ENCODE results near the gene ZNRF2. TPM values are rescaled to one million over a fixed set of nuclear protein-coding genes. Genes with fewer than 3 reads are reported as not detected.

Gene ZNRF2
- total RNA-seq, 1 donor from 2014 or later = 10.2 TPM

GRCh38 chr7:30335763-30336487, 51.5 kb downstream of the ZNRF2 start:
- DNase-seq (ENCODE audit: low spot score) = no peak
- H3K27ac Mint-ChIP-seq = no peak overlapping the region
- H3K4me3 Mint-ChIP-seq (ENCODE audit: low read depth) = no peak overlapping the region
- H3K4me1 Mint-ChIP-seq (ENCODE audit: low read depth) = peaks cover 36% of the 10 kb centered on the region
- H3K36me3 Mint-ChIP-seq (ENCODE audit: low read depth) = peaks cover 46% of the 10 kb centered on the region
- no peaks in the 10 kb centered on the region for H3K27me3 Mint-ChIP-seq (ENCODE audit: low read depth)
- intact Hi-C loops (cut with micrococcal nuclease) = no loop called here
- peaks cover 18% of the 10 kb centered on the region for H3K9me3 Mint-ChIP-seq

DNA sequence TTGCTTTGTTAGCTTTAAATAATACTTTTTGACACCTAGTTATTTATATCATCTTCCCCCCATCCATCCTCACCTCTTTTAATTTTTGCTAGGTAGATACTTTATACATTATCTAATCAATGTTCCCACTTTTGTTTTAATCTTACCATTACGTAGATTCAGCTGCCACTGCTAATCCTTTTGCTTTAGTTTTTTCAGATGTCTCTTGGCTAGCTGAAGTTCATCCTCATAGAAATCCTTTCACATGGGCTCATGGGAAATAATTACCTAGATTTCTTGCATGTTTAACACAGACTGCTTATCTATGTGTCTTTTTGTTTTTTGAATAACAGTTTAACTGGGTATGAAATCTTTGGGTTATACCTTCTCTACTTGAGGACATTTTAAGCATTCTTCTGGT, 60.1 kb downstream of the ZNRF2 start:
- Mint-ChIP-seq H3K27me3 (ENCODE audit: low read depth) (no peaks in the 10 kb centered on the region), H3K9me3 (peaks cover 24% of the 10 kb centered on the region), H3K4me3 (ENCODE audit: low read depth) (no peak overlapping the region), H3K27ac (no peak overlapping the region), H3K36me3 (ENCODE audit: low read depth) (peaks cover 37% of the 10 kb centered on the region), H3K4me1 (ENCODE audit: low read depth) (peaks cover 52% of the 10 kb centered on the region)
- intact Hi-C loops (cut with micrococcal nuclease) = no loop called here
- no peak for DNase-seq (ENCODE audit: low spot score)

- peaks cover 54% of the 10 kb centered on the region for H3K4me1 Mint-ChIP-seq (ENCODE audit: low read depth)
- H3K36me3 Mint-ChIP-seq (ENCODE audit: low read depth) = peaks cover 10% of the 10 kb centered on the region
- H3K27me3 Mint-ChIP-seq (ENCODE audit: low read depth) = no peaks in the 10 kb centered on the region
- H3K27ac Mint-ChIP-seq = peak overlapping the region; percentile 85
- peak overlapping the region; percentile 53 for H3K4me3 Mint-ChIP-seq (ENCODE audit: low read depth)
- no peak for DNase-seq (ENCODE audit: low spot score)
- intact Hi-C loops (cut with micrococcal nuclease) = loop anchor here (1.0 to 5.0 kb wide), 6 partner anchors 16 to 320 kb away; partner anchors contain the start of genes FKBP14, NOD1, PLEKHA8 and ZNRF2
- no peaks in the 10 kb centered on the region for H3K9me3 Mint-ChIP-seq
These were observed 63.1 kb downstream of the ZNRF2 start for GRCh38 chr7:30347226-30348082.

- H3K27ac Mint-ChIP-seq = peak overlapping the region; percentile 85
These were observed 63.7 kb downstream of the ZNRF2 start for GRCh38 chr7:30348083-30348560.

GRCh38 chr7:30349170-30349569, 64.8 kb downstream of the ZNRF2 start:
- peaks cover 2% of the 10 kb centered on the region for H3K36me3 Mint-ChIP-seq (ENCODE audit: low read depth)
- H3K4me1 Mint-ChIP-seq (ENCODE audit: low read depth) = peaks cover 58% of the 10 kb centered on the region
- H3K27ac Mint-ChIP-seq = no peak overlapping the region
- no peak for DNase-seq (ENCODE audit: low spot score)
- H3K9me3 Mint-ChIP-seq = no peaks in the 10 kb centered on the region
- H3K4me3 Mint-ChIP-seq (ENCODE audit: low read depth) = no peak overlapping the region
- no peaks in the 10 kb centered on the region for H3K27me3 Mint-ChIP-seq (ENCODE audit: low read depth)
- intact Hi-C loops (cut with micrococcal nuclease) = loop anchor here (5.0 kb wide), 3 partner anchors 128 to 322 kb away; partner anchors contain the start of genes FKBP14, NOD1 and PLEKHA8

More at GRCh38 chr7:30348083-30348560, 63.7 kb downstream of the ZNRF2 start:
- Mint-ChIP-seq H3K4me3 (ENCODE audit: low read depth) (peak overlapping the region; percentile 53), H3K9me3 (no peaks in the 10 kb centered on the region), H3K4me1 (ENCODE audit: low read depth) (peaks cover 59% of the 10 kb centered on the region), H3K27me3 (ENCODE audit: low read depth) (no peaks in the 10 kb centered on the region), H3K36me3 (ENCODE audit: low read depth) (peaks cover 5% of the 10 kb centered on the region)
- intact Hi-C loops (cut with micrococcal nuclease) = loop anchor here (1.0 to 5.0 kb wide), 5 partner anchors 27 to 321 kb away; partner anchors contain the start of genes FKBP14, NOD1, PLEKHA8 and ZNRF2
- DNase-seq (ENCODE audit: low spot score) = peak; percentile 44

GRCh38 chr7:30349816-30350215, 65.4 kb downstream of the ZNRF2 start:
- intact Hi-C loops (cut with micrococcal nuclease) = loop anchor here (5.0 kb wide), 4 partner anchors 127 to 323 kb away; partner anchors contain the start of genes FKBP14, NOD1 and PLEKHA8
- DNase-seq (ENCODE audit: low spot score) = no peak
- no peak overlapping the region for H3K4me3 Mint-ChIP-seq (ENCODE audit: low read depth)
- H3K27ac Mint-ChIP-seq = no peak overlapping the region
- no peaks in the 10 kb centered on the region for H3K9me3 Mint-ChIP-seq
- H3K4me1 Mint-ChIP-seq (ENCODE audit: low read depth) = peaks cover 52% of the 10 kb centered on the region
- H3K36me3 Mint-ChIP-seq (ENCODE audit: low read depth) = peaks cover 2% of the 10 kb centered on the region
- H3K27me3 Mint-ChIP-seq (ENCODE audit: low read depth) = no peaks in the 10 kb centered on the region

DNA sequence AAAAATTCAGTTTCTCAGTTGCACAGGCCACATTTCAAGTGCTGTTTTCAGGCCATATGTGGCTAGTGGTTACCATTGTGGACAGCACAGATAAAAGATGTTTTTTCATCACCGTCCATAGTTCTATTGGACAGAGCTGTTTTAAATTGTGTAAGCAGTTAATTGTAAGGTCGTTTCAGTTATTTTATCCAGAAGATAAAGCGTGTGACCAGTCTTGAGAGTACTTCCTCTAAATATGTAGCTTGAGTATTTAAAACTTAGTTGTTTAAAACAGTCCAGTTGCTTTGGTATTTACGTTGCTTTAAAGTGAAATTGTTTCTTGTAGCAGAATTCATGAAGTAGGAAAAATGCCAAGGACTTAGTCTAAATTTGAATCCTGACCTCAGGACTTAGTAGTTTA, 66.9 kb downstream of the ZNRF2 start:
- no peaks in the 10 kb centered on the region for H3K9me3 Mint-ChIP-seq
- no peaks in the 10 kb centered on the region for H3K27me3 Mint-ChIP-seq (ENCODE audit: low read depth)
- no peak overlapping the region for H3K27ac Mint-ChIP-seq
- no peak overlapping the region for H3K4me3 Mint-ChIP-seq (ENCODE audit: low read depth)
- peaks cover 44% of the 10 kb centered on the region for H3K4me1 Mint-ChIP-seq (ENCODE audit: low read depth)
- intact Hi-C loops (cut with micrococcal nuclease) = loop anchor here (5.0 kb wide), 1 partner anchor 189 kb away; no protein-coding TSS in a partner anchor
- peaks cover 5% of the 10 kb centered on the region for H3K36me3 Mint-ChIP-seq (ENCODE audit: low read depth)
- DNase-seq (ENCODE audit: low spot score) = no peak

DNA sequence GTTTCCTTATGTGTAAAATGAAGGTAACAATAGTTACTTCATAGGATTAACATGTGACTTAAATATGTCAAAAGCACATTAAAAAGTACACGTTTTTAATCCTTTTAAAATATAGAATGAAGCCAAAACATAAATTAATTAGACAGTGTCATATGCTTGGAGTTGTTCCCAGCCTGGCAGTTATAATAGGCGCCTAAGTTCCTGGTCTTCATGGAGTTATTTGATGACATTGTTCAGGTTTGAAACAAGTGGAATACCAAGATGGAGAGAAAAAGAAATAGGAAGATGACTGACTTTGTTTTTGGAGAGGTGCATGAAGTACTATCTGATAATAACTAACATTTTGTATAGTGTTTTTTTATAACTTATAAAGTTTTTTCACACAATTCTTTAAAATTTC, 67.3 kb downstream of the ZNRF2 start:
- H3K27ac Mint-ChIP-seq = no peak overlapping the region
- intact Hi-C loops (cut with micrococcal nuclease) = loop anchor here (2.0 to 5.0 kb wide), 2 partner anchors 75 to 189 kb away; no protein-coding TSS in a partner anchor
- peaks cover 3% of the 10 kb centered on the region for H3K36me3 Mint-ChIP-seq (ENCODE audit: low read depth)
- no peak for DNase-seq (ENCODE audit: low spot score)
- H3K4me3 Mint-ChIP-seq (ENCODE audit: low read depth) = no peak overlapping the region
- no peaks in the 10 kb centered on the region for H3K27me3 Mint-ChIP-seq (ENCODE audit: low read depth)
- H3K4me1 Mint-ChIP-seq (ENCODE audit: low read depth) = peaks cover 41% of the 10 kb centered on the region
- no peaks in the 10 kb centered on the region for H3K9me3 Mint-ChIP-seq

DNA sequence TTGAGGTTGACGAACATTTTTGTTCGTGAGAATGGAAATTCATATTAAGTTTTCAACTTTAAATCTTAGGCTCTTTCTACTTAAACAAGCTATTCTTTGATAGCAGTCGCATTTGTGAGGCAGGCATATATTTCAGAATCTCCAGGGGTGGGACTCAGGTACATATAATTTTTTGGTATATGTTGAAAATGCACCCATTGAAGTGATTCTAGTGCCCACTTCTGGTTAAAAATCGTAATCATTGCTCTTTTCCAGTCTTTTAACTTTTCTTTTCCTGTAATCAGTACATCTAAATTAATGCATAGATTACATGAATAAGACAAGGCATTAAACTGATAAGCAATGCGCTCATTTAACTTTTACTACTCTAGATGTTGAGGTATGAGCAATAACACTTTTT, 67.8 kb downstream of the ZNRF2 start:
- intact Hi-C loops (cut with micrococcal nuclease) = loop anchor here (2.0 to 5.0 kb wide), 2 partner anchors 75 to 190 kb away; no protein-coding TSS in a partner anchor
- H3K9me3 Mint-ChIP-seq = no peaks in the 10 kb centered on the region
- DNase-seq (ENCODE audit: low spot score) = no peak
- no peak overlapping the region for H3K27ac Mint-ChIP-seq
- H3K36me3 Mint-ChIP-seq (ENCODE audit: low read depth) = peaks cover 6% of the 10 kb centered on the region
- H3K27me3 Mint-ChIP-seq (ENCODE audit: low read depth) = no peaks in the 10 kb centered on the region
- H3K4me1 Mint-ChIP-seq (ENCODE audit: low read depth) = peaks cover 36% of the 10 kb centered on the region
- H3K4me3 Mint-ChIP-seq (ENCODE audit: low read depth) = no peak overlapping the region

DNA sequence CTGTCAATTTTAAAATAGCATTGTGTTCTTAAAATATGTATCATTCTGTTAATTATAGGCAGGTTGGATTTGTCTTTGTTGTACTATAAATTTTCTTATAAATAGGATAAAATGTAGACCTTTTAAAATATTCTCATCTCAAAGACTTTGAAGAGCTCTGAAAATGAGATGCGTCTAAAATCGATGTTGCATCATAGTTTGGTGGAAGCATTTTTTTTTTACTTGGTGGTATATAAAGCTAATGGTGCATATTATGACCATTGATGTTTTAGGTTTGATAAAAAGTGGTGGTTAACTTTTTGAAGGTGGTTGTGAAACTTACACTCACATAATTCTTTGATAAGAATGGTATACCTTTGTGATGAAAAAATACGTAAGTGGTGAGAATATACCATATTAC, 69.1 kb downstream of the ZNRF2 start:
- no peaks in the 10 kb centered on the region for H3K9me3 Mint-ChIP-seq
- intact Hi-C loops (cut with micrococcal nuclease) = loop anchor here (2.0 to 5.0 kb wide), 2 partner anchors 77 to 191 kb away; no protein-coding TSS in a partner anchor
- DNase-seq (ENCODE audit: low spot score) = no peak
- no peaks in the 10 kb centered on the region for H3K27me3 Mint-ChIP-seq (ENCODE audit: low read depth)
- no peak overlapping the region for H3K4me3 Mint-ChIP-seq (ENCODE audit: low read depth)
- H3K27ac Mint-ChIP-seq = no peak overlapping the region
- peaks cover 22% of the 10 kb centered on the region for H3K4me1 Mint-ChIP-seq (ENCODE audit: low read depth)
- peaks cover 14% of the 10 kb centered on the region for H3K36me3 Mint-ChIP-seq (ENCODE audit: low read depth)

GRCh38 chr7:30353932-30354607, 69.7 kb downstream of the ZNRF2 start:
- peaks cover 20% of the 10 kb centered on the region for H3K4me1 Mint-ChIP-seq (ENCODE audit: low read depth)
- H3K27me3 Mint-ChIP-seq (ENCODE audit: low read depth) = no peaks in the 10 kb centered on the region
- peaks cover 18% of the 10 kb centered on the region for H3K36me3 Mint-ChIP-seq (ENCODE audit: low read depth)
- no peaks in the 10 kb centered on the region for H3K9me3 Mint-ChIP-seq
- no peak overlapping the region for H3K4me3 Mint-ChIP-seq (ENCODE audit: low read depth)
- intact Hi-C loops (cut with micrococcal nuclease) = loop anchor here (2.0 to 5.0 kb wide), 2 partner anchors 77 to 192 kb away; no protein-coding TSS in a partner anchor
- DNase-seq (ENCODE audit: low spot score) = no peak
- H3K27ac Mint-ChIP-seq = no peak overlapping the region

- H3K27me3 Mint-ChIP-seq (ENCODE audit: low read depth) = no peaks in the 10 kb centered on the region
- peaks cover 18% of the 10 kb centered on the region for H3K36me3 Mint-ChIP-seq (ENCODE audit: low read depth)
- no peaks in the 10 kb centered on the region for H3K9me3 Mint-ChIP-seq
- H3K27ac Mint-ChIP-seq = no peak overlapping the region
- peaks cover 18% of the 10 kb centered on the region for H3K4me1 Mint-ChIP-seq (ENCODE audit: low read depth)
- intact Hi-C loops (cut with micrococcal nuclease) = loop anchor here (5.0 kb wide), 1 partner anchor 192 kb away; no protein-coding TSS in a partner anchor
- no peak overlapping the region for H3K4me3 Mint-ChIP-seq (ENCODE audit: low read depth)
- no peak for DNase-seq (ENCODE audit: low spot score)
These were observed 70.4 kb downstream of the ZNRF2 start for GRCh38 chr7:30354791-30355190.
